HG02678 (cell line): ENCODE measurements around the gene SOCS3.

Experiments
- ATAC-seq: cut with Tn5 transposase; IDR thresholded peaks from one replicate; pipeline ENCODE4 v1.9.1; 2021; ENCODE audit warnings: mild to moderate bottlenecking, moderate library complexity; ENCODE audit not compliant: unreplicated experiment

Gene SOCS3, protein sequence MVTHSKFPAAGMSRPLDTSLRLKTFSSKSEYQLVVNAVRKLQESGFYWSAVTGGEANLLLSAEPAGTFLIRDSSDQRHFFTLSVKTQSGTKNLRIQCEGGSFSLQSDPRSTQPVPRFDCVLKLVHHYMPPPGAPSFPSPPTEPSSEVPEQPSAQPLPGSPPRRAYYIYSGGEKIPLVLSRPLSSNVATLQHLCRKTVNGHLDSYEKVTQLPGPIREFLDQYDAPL

DNA sequence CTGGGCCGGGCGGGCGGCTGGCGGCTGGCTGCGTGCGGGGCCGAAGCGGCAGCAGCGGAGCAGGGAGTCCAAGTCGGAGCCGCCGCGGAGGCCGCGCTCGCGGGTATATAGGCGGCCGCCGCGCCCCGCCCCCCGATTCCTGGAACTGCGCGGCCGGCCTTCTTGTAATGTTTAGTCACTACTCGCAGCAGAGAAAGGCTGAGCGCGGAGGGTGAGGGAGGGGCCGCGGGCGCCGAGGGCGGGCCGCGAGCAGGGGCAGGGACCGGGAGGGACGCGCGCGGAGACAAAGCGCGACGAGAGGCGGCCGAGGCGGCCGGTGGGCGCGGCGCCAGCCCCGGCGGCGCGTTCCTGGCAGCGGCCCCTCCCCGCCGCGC, at the start of gene SOCS3:
Gene SOCS3 (minus strand): TSS at position 81 of the 374 bp plus-strand sequence. CDS start 982 bp downstream, outside the sequence.
- ATAC-seq = peak; percentile 44

DNA sequence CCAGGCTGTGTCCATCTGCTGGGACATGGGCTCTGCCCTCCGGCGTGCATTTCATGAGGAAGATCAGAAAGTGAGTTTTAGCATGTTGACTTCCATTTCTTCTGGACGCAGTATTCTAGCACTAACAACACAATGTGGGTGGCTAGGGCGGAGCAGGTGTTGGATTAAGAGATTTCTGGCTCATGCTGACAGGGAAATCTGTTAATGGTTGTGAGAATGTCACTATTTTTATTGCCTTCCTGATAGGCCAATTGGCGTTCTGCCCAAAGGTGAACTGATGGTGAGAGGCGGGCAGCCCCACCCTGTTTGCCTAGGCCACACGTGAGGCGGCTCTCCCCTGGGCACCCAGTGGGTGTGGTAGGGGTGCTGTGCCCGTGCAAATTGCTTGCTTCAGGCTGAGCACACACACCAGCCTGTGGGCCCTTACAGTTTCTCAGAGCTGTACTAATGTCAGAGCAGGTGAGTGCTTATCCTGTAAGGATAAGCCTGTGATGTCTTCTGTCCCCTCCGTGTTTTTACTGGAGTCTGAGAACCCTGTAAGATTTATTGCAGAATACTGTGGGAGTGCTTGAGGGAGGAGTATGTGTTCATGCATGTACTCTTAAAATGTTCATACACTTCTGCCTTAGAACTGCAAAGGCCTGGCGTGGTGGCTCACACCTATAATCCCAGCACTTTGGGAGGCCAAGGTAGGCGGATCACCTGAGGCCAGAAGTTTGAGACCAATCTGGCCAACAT, 49.5 kb upstream of the SOCS3 start:
- no peak for ATAC-seq

DNA sequence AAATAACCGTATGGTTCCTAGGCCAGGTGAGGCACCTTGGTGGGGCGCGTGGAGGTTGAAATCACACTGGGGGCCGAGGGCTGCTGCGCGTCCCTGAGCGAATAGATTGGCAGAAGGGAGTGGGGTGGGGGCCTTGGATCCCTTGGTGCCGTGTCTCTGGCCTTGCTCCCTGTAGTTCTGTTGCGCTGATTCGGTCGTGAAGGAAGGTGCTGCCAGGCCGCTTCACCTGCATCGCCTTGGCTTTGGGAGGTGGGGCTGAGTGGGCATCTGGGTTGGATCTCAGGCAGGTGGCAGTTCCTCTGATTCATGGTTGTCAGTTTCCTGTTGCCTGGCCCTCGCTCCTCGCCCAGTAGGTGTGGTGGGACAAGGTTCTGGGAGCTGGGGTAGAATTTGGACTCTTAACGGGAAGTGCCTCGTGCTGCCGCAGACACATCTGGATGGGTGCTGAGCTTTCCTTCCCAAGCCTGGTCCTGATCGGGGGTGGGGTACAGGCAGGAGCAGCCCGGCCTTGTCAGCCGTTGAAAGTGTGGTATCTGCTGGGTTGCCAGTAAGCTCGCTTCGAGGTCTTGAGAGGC, 48.7 kb upstream of the SOCS3 start:
- no peak for ATAC-seq

DNA sequence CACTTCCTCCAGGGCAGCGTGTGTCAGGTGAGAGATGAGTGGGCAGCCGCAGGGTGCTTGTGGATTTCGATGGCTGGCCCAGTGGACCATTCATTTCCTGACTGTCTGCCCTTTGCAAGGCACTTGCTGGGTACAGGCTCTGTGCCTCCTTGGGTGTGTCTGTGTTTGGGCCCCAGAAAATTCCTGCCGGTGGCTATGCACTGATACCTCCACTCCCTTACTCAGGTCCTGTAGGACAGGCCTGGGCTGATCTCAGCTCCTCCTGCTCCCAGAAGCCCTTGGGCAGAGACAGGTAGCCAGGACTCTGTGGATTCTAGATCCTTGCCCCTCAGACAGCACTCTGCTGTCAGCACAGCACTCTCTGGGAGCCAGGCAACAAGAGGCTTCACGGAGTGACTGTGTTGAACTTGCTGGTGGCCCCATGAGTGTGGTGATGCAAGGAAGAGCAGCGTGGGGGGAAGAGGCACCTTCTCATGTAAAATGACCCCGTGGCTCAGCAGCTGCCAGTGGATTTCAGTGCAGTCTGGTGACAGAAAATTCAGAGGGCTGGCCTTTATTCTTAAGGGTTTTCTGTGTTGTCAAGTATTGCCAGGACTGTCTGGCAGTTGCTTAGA, 47.6 kb upstream of the SOCS3 start:
- no peak for ATAC-seq

DNA sequence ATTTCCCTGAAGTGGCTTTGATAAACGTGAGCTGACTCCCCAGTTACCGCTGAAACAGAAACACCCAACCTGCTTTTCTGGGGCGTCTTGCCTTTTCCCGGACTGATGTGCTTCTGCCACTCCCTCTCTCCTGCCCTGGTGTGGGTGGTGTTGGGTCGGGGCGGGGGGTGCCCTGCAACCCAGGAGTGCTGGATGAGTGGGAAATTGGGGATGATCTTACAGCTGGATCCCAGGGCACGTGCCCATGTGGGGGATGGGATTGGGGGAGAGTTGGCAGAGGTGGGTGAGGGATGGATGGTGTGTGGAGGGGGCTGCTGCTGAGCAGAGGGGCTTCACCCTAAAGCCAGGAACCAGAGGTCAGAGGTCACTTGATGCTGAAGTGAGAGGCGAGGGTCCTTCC, 47.0 kb upstream of the SOCS3 start:
- ATAC-seq = no peak

DNA sequence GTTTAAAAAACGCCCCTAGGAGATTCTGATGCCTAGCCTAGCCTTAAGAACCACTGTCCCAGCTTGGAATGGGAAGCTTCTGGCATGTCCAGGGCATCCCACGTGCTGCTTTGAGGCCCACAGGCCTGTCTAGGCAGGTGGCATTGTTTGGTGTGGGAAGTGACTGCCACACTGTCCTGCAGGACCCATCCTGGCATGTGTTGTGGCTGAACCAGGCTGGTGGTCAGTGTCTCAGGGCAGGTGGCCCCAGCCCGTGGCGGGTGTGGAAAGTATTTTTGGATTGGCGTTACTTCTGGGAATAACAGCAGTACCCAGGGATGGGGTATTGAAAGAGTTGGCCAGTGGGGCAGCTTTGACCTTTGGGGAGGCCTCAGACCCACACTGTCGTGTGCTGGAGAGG, 46.5 kb upstream of the SOCS3 start:
- ATAC-seq = no peak

DNA sequence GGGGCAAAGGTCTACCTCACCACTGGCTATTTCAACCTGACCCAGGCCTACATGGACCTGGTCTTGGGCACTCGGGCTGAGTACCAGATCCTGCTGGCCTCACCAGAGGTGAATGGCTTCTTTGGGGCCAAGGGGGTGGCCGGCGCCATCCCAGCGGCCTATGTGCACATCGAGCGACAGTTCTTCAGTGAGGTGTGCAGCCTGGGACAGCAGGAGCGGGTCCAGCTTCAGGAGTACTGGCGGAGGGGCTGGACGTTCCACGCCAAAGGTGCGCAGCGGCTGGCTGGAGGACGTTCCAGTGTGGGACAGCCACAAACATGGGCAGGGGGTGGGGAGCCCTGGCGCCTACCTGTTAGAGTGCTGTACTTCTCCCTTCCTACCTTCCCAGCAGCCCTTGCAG, 43.9 kb upstream of the SOCS3 start:
- no peak for ATAC-seq

DNA sequence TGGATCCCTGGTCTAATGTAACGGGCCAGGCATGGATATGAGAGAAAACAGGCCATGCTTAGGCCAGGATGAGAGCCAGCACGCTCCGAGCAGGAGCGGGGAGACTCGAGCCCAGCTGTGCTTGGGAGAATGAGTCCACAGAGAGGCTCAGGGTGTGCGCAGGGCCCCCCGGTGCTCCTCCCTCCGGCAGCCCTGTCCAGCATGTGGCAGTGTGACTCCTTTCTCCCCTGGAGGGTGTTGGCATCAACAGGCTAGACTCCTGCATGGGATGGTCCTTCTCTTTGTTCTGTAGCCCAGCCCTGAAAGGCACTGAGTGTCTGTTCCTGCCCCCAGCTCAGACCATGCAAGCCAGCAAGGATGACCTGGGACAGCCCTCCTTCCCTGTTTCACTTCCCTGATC, 42.0 kb upstream of the SOCS3 start:
- no peak for ATAC-seq

DNA sequence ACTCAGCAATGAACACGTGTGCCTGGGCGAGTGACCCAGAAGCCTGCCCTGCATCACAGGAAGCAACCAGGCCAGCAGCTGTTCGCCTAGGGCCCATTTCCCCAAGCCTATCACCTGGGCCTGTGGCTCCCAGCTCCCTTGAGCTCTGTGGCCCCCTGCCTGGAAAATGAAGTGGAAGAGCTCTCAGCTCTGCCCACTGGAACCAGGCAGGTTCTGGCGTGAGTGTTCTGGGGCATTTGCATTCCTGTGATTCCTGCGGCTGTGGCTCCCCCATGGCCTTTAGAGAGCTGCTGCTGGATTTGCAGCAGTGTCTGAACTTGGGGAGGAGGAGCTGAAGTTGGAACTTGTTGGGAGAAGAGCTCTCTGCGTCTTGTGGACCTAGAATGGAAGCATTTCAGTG, 41.4 kb upstream of the SOCS3 start:
- no peak for ATAC-seq

DNA sequence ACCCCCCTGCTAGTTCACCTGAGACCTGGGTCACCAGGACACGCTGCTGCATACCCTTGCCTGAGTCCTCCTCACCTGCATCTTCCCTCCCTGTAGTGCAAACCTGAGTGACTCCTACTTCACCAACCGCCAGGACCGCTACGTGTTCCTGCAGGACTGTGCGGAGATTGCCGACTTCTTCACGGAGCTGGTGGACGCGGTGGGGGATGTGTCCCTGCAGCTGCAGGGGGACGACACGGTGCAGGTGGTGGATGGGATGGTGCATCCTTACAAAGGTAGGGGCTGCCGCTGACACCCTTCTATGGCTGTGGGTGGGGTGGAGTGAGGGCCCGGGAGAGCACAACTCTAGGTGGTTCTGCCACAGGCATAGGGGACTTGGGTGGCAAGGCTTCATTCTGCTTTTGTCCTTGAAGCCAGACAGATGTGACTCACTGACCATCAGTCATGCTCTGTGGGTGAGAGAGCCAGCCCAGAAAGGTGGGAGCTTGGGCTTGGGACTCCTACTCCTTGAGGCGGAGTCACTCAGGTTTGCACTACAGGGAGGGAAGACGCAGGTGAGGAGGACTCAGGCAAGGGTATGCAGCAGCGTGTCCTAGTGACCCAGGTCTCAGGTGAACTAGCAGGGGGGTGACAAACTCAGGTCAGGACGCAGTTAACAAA, 40.8 kb upstream of the SOCS3 start:
- ATAC-seq = no peak

DNA sequence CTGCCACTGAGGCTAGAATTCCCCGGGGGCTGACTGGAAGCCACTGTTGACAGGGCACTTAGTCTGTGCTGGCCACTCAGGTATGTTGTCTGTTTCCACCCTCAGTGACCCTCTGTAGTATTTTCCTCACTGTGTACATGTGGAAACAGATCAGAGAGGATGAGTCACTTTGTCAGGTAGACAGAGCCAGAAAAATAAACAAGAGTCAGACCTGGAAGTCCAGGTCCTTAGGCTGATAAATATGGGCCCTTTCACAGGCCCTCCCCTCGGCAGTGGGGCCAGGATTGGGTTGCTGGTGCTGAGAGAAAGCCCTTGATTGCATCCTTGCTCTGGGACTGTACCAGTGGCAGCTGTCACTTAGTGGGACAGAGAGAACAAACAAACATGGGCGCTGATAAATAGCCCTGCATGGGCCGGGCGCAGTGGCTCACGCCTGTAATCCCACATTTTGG, 39.8 kb upstream of the SOCS3 start:
- no peak for ATAC-seq

DNA sequence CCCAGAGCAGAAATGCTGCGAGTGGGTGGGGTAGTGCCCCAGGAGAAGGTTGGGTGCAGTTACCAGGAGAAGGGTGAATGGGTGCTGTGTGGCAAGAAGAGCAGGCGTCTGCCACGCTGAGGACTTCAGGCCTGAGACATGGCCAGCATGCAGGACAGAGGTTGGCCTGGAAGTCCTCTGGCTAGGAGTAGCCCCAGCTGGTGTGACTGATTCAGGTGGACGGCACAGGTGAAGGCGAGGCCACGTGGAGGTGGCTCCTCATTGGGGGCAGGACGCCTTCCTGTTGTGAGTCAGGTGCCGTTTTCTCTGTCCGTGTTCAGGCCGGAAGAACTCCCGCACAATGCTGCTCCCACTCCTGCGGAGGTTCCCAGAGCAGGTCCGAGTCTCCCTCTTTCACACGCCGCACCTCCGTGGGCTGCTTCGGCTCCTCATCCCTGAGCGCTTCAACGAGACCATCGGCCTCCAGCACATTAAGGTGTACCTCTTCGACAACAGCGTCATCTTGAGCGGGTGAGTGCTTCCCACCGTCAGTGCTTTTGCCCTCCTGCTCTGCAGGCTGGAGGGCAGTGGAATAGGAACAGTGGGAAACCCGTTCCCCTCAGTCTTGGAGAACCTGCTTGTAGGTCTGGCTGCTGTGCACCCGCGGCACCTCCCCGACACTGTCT, 39.3 kb upstream of the SOCS3 start:
- no peak for ATAC-seq

DNA sequence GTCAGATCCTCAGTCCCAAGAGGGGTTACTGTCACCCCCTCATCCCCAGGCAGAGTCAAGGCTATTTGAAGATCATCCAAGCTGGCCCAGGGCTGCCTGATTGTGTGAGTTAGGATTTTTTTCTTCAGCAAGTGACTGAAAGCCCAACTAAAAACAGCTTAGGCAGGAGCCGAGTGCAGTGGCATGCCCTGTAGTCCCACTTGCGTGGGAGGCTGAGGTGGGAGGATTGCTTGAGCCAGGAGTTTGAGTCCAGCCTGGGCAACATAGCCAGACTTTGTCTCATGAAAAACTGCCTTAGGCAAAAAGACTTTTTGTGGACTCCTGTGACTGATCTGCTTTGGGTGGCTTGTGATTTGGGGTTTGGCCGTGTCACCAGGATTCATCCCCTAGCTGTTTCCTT, 38.5 kb upstream of the SOCS3 start:
- no peak for ATAC-seq

DNA sequence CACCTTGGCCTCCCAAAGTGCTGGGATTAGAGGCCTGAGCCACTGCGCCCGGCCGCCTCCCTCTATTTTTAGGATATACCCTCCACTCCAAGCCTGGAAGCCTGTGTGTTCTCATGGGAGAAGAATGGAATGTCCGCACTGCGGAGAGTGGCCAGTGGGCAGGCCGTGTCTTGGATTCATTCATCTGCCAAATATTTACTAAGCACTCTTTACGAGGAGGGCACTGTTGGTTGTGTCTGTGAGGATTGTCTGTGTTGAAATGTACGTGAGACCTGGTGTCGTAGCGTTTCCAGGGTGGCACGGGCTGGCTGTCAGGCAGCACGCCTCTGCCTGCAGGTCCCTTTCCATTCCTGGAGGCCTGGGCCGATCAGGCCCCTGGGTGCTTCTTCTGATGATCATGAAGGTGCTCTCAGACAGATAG, 37.8 kb upstream of the SOCS3 start:
- ATAC-seq = no peak

DNA sequence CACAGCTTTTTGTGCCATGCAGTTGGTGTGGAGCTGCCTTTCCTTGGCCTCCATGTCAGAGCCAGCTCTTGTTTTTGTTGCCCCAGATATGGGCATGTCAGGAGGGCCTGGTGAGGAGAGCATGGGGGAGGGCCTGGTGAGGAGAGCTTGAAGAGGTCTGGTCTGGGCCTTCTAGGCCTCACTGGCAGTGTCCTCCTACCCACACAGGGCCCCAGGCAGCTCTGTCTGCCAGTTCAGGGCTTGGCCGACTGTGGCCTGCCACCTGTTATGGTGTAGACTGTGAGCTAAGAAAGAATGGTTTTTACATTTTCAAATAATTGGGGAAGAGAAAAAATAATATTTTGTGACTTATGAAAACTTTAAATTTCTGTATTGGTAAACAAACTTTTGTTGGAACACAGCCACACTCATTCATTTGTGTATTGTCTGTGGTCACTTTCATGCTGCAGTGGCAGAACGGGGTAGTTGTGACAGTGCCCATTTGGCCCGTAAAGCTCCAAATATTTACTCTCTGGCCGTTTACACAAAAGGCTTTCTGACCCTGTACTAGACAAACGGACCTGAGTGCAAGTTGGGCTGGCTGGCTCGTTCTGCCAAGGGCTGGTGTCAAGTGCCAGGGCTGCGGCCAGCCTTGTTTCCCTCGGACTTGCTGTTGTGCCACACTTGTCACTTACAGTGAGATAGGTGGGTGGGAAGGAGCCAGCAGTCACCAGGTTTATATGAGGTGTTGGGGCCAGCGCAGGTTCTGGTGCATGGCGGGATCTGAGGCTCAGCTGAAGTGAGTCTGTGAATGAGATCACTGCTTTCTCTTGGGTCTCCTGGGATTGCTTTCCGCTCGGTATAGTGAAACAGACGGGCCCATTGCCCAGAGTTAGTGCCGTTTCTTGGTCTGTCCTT, 36.8 kb upstream of the SOCS3 start:
- no peak for ATAC-seq

DNA sequence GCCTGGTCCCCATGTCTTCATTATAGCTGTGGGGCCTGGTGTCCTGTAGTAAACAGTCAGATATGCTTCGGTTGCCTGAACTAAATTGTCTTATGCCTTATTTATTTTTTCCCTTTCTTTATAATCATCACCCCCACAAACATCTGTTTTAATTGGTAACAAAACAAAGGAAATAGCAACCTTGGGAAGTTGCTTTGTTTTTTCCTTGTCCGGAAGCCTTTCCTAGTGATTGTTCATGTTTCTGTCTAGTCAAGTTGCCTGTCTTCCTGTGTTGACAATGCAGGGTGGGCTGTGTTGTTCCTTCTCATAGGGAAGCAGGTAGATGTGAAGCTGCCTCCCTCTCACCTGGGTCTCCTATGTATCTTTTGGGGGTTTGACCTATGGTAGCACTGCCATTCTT, 35.3 kb upstream of the SOCS3 start:
- no peak for ATAC-seq

DNA sequence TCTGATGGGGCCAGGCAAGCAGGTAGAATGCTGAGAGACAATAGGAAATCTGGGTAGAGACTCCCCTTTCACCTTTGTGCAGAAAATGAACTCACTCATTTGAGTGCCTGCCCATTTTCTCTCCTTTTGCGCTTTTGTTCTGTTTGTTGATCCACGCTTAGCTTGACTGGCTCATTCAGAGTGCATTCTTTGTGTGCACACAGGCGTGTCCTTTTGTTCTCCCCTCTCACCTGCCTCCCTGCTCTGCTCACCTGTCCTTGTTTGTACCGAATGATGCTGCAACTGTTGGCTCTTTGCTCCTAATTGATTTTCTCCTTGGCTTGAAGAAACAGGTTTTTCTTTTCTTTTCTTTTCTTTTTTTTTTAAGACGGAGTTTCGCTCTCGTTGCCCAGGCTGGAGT, 34.3 kb upstream of the SOCS3 start:
- ATAC-seq = no peak

DNA sequence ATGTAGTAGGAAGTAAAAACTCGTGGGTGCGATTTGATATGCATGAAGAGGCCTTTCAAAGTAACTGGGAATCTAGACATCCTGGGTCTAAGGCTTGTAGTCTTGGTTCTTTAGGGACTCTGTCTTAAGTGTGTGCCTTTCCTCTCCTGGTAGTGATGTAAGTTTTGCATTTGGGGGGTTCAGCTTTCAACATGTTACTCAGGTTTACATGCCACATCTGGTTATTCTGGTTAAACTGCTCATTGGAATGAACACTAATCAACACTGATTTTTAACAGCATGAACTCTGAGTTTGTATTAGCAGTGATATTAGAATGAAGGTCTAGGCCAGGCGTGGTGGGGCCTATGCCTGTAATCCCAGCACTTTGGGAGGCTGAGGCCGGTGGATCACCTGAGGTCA, 33.7 kb upstream of the SOCS3 start:
- no peak for ATAC-seq

DNA sequence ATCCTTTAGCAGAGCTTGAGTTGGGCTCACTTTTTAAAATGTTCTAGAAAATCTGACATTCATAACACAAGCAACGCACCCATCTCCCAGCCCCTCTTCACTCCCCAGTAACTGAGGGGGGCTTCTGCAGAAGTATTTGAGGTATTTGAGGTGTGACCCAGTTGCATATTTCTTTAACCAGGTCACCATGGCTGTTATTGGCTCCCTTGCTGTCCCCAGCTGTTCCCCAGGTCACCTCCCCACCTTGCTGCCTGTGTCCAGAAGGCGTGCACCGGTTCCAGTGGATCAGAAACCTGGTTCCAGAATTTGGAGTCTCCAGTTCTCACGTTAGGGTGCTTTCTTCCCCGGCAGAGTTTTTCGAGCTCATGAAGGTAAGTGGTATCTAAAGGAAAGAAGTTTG, 32.4 kb upstream of the SOCS3 start:
- ATAC-seq = no peak

DNA sequence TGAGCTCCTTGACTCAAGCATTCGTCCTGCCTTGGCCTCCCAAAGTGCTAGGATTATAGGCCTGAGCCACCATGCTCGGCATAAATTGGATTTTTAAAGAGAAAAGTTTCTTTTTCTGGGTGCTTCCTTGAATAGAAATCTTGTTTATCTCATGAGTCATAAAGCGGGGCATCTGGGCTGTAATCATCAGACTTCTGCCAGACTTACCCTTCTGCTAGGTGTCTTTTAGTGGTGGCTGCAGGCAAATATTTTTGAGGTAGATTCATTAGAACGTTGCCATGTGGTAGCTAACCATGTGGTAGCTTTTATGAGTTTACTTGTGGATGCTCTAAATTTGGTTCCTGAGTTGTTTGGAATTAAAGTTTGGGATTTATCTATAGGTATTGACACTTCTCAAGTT, 32.0 kb upstream of the SOCS3 start:
- no peak for ATAC-seq
